H1 (cell line): Measurements from ENCODE around the gene ZFAND3. TPM values are rescaled to one million over a fixed set of nuclear protein-coding genes. Genes with fewer than 3 reads are reported as not detected.

Experiments used
- BRCA1 ChIP-seq: IDR thresholded peaks from 2 replicates; pipeline ENCODE4 v1.6.1; 2012; ENCODE audit warnings: low read depth, low read length, improper control_type of control experiment
- CBX8 ChIP-seq: fragments of 300-800, 300-1000 bp; sonication (generic); IDR thresholded peaks from 2 replicates; pipeline ENCODE4 v1.7.1; 2016; ENCODE audit warnings: low read depth, low read length, borderline replicate concordance
- CEBPB ChIP-seq: IDR thresholded peaks from 2 replicates; pipeline ENCODE4 v1.6.1; 2012; ENCODE audit warnings: low read depth, low read length
- CHD1 ChIP-seq: IDR thresholded peaks from 2 replicates; pipeline ENCODE4 v1.6.1; 2012; ENCODE audit warnings: low read depth, low read length, improper control_type of control experiment
- CTCF ChIP-seq, 3 experiments: IDR thresholded peaks; 1 replicate in 2 of 3; 2 replicates in 1 of 3; pipeline versions ENCODE4 v1.5.1 to v1.6.1; 2011; ENCODE audit warnings: low read length in 3 of 3, mild to moderate bottlenecking in 3 of 3, inconsistent platforms in 2 of 3, low read depth in 1 of 3, moderate library complexity in 1 of 3; ENCODE audit not compliant: insufficient read depth in 1 of 3; ENCODE audit errors: control extremely low read depth in 1 of 3
- GABPA ChIP-seq: IDR thresholded peaks from 2 replicates; pipeline ENCODE4 v1.6.1; 2011; ENCODE audit warnings: mild to moderate bottlenecking, low read length, moderate library complexity, borderline replicate concordance; ENCODE audit not compliant: insufficient read depth
- KDM4A ChIP-seq: IDR thresholded peaks from one replicate; pipeline ENCODE4 v1.7.1; 2012; ENCODE audit warnings: low read depth, mild to moderate bottlenecking, moderate library complexity, low read length, inconsistent platforms; ENCODE audit not compliant: severe bottlenecking
- RAD21 ChIP-seq, 2 experiments: IDR thresholded peaks in 1 of 2; conservative IDR thresholded peaks in 1 of 2; 2 replicates each; pipeline ENCODE4 v1.6.1; 2011; ENCODE audit warnings: low read depth in 2 of 2, low read length in 2 of 2, improper control_type of control experiment in 1 of 2, inconsistent platforms in 1 of 2, mild to moderate bottlenecking in 1 of 2, moderate library complexity in 1 of 2
- RNF2 ChIP-seq: fragments of 200-900, 300-1000 bp; sonication (generic); IDR thresholded peaks from 2 replicates; pipeline ENCODE4 v1.7.1; 2016; ENCODE audit warnings: borderline replicate concordance, low read depth, mild to moderate bottlenecking, antibody characterized with exemption, low read length; ENCODE audit not compliant: poor library complexity, severe bottlenecking; ENCODE audit errors: missing control alignments
- SIN3A ChIP-seq, 2 experiments: IDR thresholded peaks in 1 of 2; conservative IDR thresholded peaks in 1 of 2; 2 replicates each; pipeline ENCODE4 v1.6.1; 2011 to 2012; ENCODE audit warnings: low read length in 2 of 2, improper control_type of control experiment in 1 of 2, low read depth in 1 of 2, mild to moderate bottlenecking in 1 of 2
- polyA plus RNA-seq, 7 experiments: library from polyadenylated mRNA; depleted of rRNA in 3 of 7; stranded (reverse) in 5 of 7; unstranded in 2 of 7; fragments of >200 nt in 5 of 7; fragments of 200-250 nt in 2 of 7; gene quantifications; 1 replicate in 5 of 7; 2 replicates in 1 of 7; 4 replicates in 1 of 7; pipeline versions ENCODE4 v1.2.1 to v1.2.3, GENCODE V29; 2011 to 2013; ENCODE audit warnings: missing spikeins in 2 of 7, mixed read lengths in 2 of 7
- total RNA-seq: library from RNA; stranded (reverse); fragmentation: NEBNext Ultra II Directional; extraction: Animal tissue kit (Norgen Biotek cat#: 25700); gene quantifications from 2 replicates; pipeline ENCODE4 v1.2.1, GENCODE V29; 2021

ZFAND3 gene
- total and polyA plus RNA-seq, 2 of the 8 experiments (the other 6 are each of a cell fraction or from before 2014, with no cell fraction given): 13.0 to 51.3 TPM

DNA sequence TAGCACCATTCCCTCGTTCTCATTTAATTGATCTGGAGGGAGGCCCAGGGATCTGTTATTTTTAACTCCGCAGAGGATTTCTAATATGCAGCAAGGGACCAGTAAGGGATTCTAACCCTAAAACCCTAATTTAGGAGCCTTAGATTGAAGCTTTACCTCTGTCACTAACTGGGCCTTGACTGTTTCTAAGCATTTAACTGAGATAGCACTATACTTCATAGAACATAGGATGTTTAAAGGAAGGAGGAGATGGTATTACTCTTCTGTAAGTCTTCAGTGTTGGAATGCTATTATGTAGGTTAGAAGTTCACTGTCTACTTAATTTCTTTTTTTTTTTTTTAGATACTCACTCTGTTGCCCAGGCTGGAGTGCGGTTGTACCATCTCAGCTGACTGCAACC lies 242.5 kb downstream of the ZFAND3 start (continued):
- TF ChIP-seq CTCF (IDR thresholded peaks at IDR 0.05; ENCODE audit: control extremely low read depth in 1 of 3, insufficient read depth in 1 of 3, low read depth in 1 of 3, low read length in 3 of 3): no peak
- TF ChIP-seq RAD21 (IDR thresholded peaks at IDR 0.05 in 1 of 2, conservative IDR thresholded peaks at IDR 0.05 in 1 of 2; ENCODE audit: low read depth in 2 of 2, low read length in 2 of 2): no peak
- TF ChIP-seq CHD1: no peak
- TF ChIP-seq BRCA1: no peak
- TF ChIP-seq SIN3A (conservative IDR thresholded peaks at IDR 0.05 in 1 of 2, IDR thresholded peaks at IDR 0.05 in 1 of 2; ENCODE audit: low read depth in 1 of 2, low read length in 2 of 2): no peak
- no peak for TF ChIP-seq GABPA
- no peak for TF ChIP-seq KDM4A
- no peak for TF ChIP-seq RNF2
- no peak for TF ChIP-seq CEBPB
- no peak for TF ChIP-seq CBX8
